Measurements from ENCODE around the gene TDRD6. TPM values are rescaled to one million over a fixed set of nuclear protein-coding genes. Genes with fewer than 3 reads are reported as not detected.

Gene TDRD6
- total and polyA plus RNA-seq, 5 donors from 2014 or later, result not detected

GRCh38 chr6:46651006-46651405, 36.7 kb upstream of the TDRD6 start:
- no peaks in the 10 kb centered on the region for H3K36me3 ChIP-seq (ENCODE audit: control insufficient read depth, insufficient read depth, low read length)
- ATAC-seq (ENCODE audit: low read depth in 2 of 2) (no peak), DNase-seq (no peak)
- H3K27me3 ChIP-seq (ENCODE audit: control insufficient read depth, insufficient read depth, low read length), result peaks cover 14% of the 10 kb centered on the region
- peaks cover 5 to 16% (median 13%) of the 10 kb centered on the region in 4 donors for H3K4me1 Mint-ChIP-seq
- H3K9me3 ChIP-seq (ENCODE audit: control insufficient read depth in 2 of 2, low read length in 2 of 2), result no peaks in the 10 kb centered on the region
- no peak overlapping the region for H3K4me3 Mint-ChIP-seq
- no peak overlapping the region for H3K27ac ChIP-seq (ENCODE audit: insufficient read depth, low read length, poor library complexity, severe bottlenecking)
- H3K9me3 Mint-ChIP-seq, result peaks cover 0 to 5% (median 0%) of the 10 kb centered on the region in 7 donors
- peaks cover 15% of the 10 kb centered on the region for H3K4me1 ChIP-seq (ENCODE audit: control insufficient read depth, insufficient read depth, low read length, poor library complexity, severe bottlenecking)
- H3K36me3 Mint-ChIP-seq, result no peaks in the 10 kb centered on the region
- no peak overlapping the region for H3K27ac Mint-ChIP-seq
- H3K4me3 ChIP-seq (ENCODE audit: low read depth, low read length), result no peak overlapping the region
- H3K27me3 Mint-ChIP-seq, result peaks cover 53% of the 10 kb centered on the region

- DNase-seq (no peak), ATAC-seq (ENCODE audit: low read depth in 2 of 2) (no peak)
- Mint-ChIP-seq H3K36me3 (no peaks in the 10 kb centered on the region), H3K4me1 (peaks cover 5 to 16% (median 13%) of the 10 kb centered on the region in 4 donors), H3K4me3 (peak overlapping the region; percentile 40 to 92 (median 88)), H3K27me3 (peaks cover 53% of the 10 kb centered on the region), H3K27ac (no peak overlapping the region), H3K9me3 (peaks cover 0 to 5% (median 0%) of the 10 kb centered on the region in 7 donors)
- H3K4me1 ChIP-seq (ENCODE audit: control insufficient read depth, insufficient read depth, low read length, poor library complexity, severe bottlenecking), result peaks cover 15% of the 10 kb centered on the region
- no peaks in the 10 kb centered on the region for H3K9me3 ChIP-seq (ENCODE audit: control insufficient read depth in 2 of 2, low read length in 2 of 2)
- H3K27ac ChIP-seq (ENCODE audit: insufficient read depth, low read length, poor library complexity, severe bottlenecking), result no peak overlapping the region
- no peaks in the 10 kb centered on the region for H3K36me3 ChIP-seq (ENCODE audit: control insufficient read depth, insufficient read depth, low read length)
- no peak overlapping the region for H3K4me3 ChIP-seq (ENCODE audit: low read depth, low read length)
- H3K27me3 ChIP-seq (ENCODE audit: control insufficient read depth, insufficient read depth, low read length), result peaks cover 14% of the 10 kb centered on the region
These were observed 35.9 kb upstream of the TDRD6 start for GRCh38 chr6:46651816-46652215.

- ATAC-seq (ENCODE audit: low read depth in 2 of 2), result no peak
- no peaks in the 10 kb centered on the region for H3K9me3 ChIP-seq (ENCODE audit: control insufficient read depth in 2 of 2, low read length in 2 of 2)
- H3K36me3 Mint-ChIP-seq, result no peaks in the 10 kb centered on the region
- peaks cover 14% of the 10 kb centered on the region for H3K27me3 ChIP-seq (ENCODE audit: control insufficient read depth, insufficient read depth, low read length)
- H3K4me3 ChIP-seq (ENCODE audit: low read depth, low read length), result peak overlapping the region; percentile 56
- H3K9me3 Mint-ChIP-seq, result peaks cover 0 to 5% (median 0%) of the 10 kb centered on the region in 7 donors
- H3K27me3 Mint-ChIP-seq, result peaks cover 53% of the 10 kb centered on the region
- H3K4me1 ChIP-seq (ENCODE audit: control insufficient read depth, insufficient read depth, low read length, poor library complexity, severe bottlenecking), result peaks cover 15% of the 10 kb centered on the region
- H3K4me3 Mint-ChIP-seq, result peak overlapping the region; percentile 40 to 92 (median 88)
- H3K27ac ChIP-seq (ENCODE audit: insufficient read depth, low read length, poor library complexity, severe bottlenecking), result no peak overlapping the region
- H3K36me3 ChIP-seq (ENCODE audit: control insufficient read depth, insufficient read depth, low read length), result no peaks in the 10 kb centered on the region
- H3K4me1 Mint-ChIP-seq, result peaks cover 5 to 16% (median 13%) of the 10 kb centered on the region in 4 donors
- no peak overlapping the region for H3K27ac Mint-ChIP-seq
- no peak for DNase-seq
These were observed 35.5 kb upstream of the TDRD6 start for GRCh38 chr6:46652232-46652602.

- DNase-seq (peak; percentile 51 to 82 (median 63)), ATAC-seq (ENCODE audit: low read depth in 2 of 2) (peak; percentile 93 to 94)
- Mint-ChIP-seq H3K9me3 (peaks cover 0 to 5% (median 0%) of the 10 kb centered on the region in 7 donors), H3K4me1 (peaks cover 5 to 16% (median 13%) of the 10 kb centered on the region in 4 donors), H3K36me3 (no peaks in the 10 kb centered on the region), H3K4me3 (peak within 1 kb of the TSS; percentile 85 to 92 (median 88)), H3K27me3 (peaks cover 53% of the 10 kb centered on the region), H3K27ac (peak within 1 kb of the TSS in 1 of 3 donors; percentile 32)
- Histone ChIP-seq H3K9me3 (ENCODE audit: control insufficient read depth in 2 of 2, low read length in 2 of 2) (no peaks in the 10 kb centered on the region), H3K36me3 (ENCODE audit: control insufficient read depth, insufficient read depth, low read length) (no peaks in the 10 kb centered on the region), H3K27me3 (ENCODE audit: control insufficient read depth, insufficient read depth, low read length) (peaks cover 14% of the 10 kb centered on the region), H3K4me1 (ENCODE audit: control insufficient read depth, insufficient read depth, low read length, poor library complexity, severe bottlenecking) (peaks cover 15% of the 10 kb centered on the region), H3K4me3 (ENCODE audit: low read depth, low read length) (peak within 1 kb of the TSS; percentile 56), H3K27ac (ENCODE audit: insufficient read depth, low read length, poor library complexity, severe bottlenecking) (no peak within 1 kb of the TSS)
These were observed 34.9 kb upstream of the TDRD6 start, which contains the start of the genes CYP39A1 and SLC25A27 for GRCh38 chr6:46652603-46653438. Gene CYP39A1 (minus strand): TSS chr6:46652818. CDS start chr6:46652582, 236 bp downstream. Gene SLC25A27 (plus strand): TSS chr6:46652975. CDS start chr6:46653193, 218 bp downstream.

GRCh38 chr6:46653439-46654195, 34.1 kb upstream of the TDRD6 start:
- peak overlapping the region in 1 of 3 donors; percentile 32 for H3K27ac Mint-ChIP-seq
- no peaks in the 10 kb centered on the region for H3K36me3 Mint-ChIP-seq
- Histone ChIP-seq H3K4me1 (ENCODE audit: control insufficient read depth, insufficient read depth, low read length, poor library complexity, severe bottlenecking) (peaks cover 15% of the 10 kb centered on the region), H3K27me3 (ENCODE audit: control insufficient read depth, insufficient read depth, low read length) (peaks cover 14% of the 10 kb centered on the region), H3K36me3 (ENCODE audit: control insufficient read depth, insufficient read depth, low read length) (no peaks in the 10 kb centered on the region), H3K9me3 (ENCODE audit: control insufficient read depth in 2 of 2, low read length in 2 of 2) (no peaks in the 10 kb centered on the region), H3K4me3 (ENCODE audit: low read depth, low read length) (peak overlapping the region; percentile 49), H3K27ac (ENCODE audit: insufficient read depth, low read length, poor library complexity, severe bottlenecking) (no peak overlapping the region)
- peak overlapping the region; percentile 51 to 89 (median 86) for H3K4me3 Mint-ChIP-seq
- DNase-seq (no peak), ATAC-seq (ENCODE audit: low read depth in 2 of 2) (no peak)
- H3K27me3 Mint-ChIP-seq, result peaks cover 56% of the 10 kb centered on the region
- H3K9me3 Mint-ChIP-seq, result peaks cover 0 to 5% (median 0%) of the 10 kb centered on the region in 7 donors
- H3K4me1 Mint-ChIP-seq, result peaks cover 5 to 16% (median 13%) of the 10 kb centered on the region in 4 donors

- Mint-ChIP-seq H3K27me3 (peaks cover 51% of the 10 kb centered on the region), H3K27ac (no peak overlapping the region), H3K4me1 (peaks cover 5 to 16% (median 13%) of the 10 kb centered on the region in 4 donors), H3K4me3 (no peak overlapping the region), H3K36me3 (no peaks in the 10 kb centered on the region), H3K9me3 (peaks cover 0 to 2% (median 0%) of the 10 kb centered on the region in 7 donors)
- DNase-seq (no peak), ATAC-seq (ENCODE audit: low read depth in 2 of 2) (no peak)
- peaks cover 13% of the 10 kb centered on the region for H3K27me3 ChIP-seq (ENCODE audit: control insufficient read depth, insufficient read depth, low read length)
- no peak overlapping the region for H3K27ac ChIP-seq (ENCODE audit: insufficient read depth, low read length, poor library complexity, severe bottlenecking)
- H3K4me3 ChIP-seq (ENCODE audit: low read depth, low read length), result no peak overlapping the region
- peaks cover 15% of the 10 kb centered on the region for H3K4me1 ChIP-seq (ENCODE audit: control insufficient read depth, insufficient read depth, low read length, poor library complexity, severe bottlenecking)
- H3K9me3 ChIP-seq (ENCODE audit: control insufficient read depth in 2 of 2, low read length in 2 of 2), result no peaks in the 10 kb centered on the region
- no peaks in the 10 kb centered on the region for H3K36me3 ChIP-seq (ENCODE audit: control insufficient read depth, insufficient read depth, low read length)
These were observed 31.9 kb upstream of the TDRD6 start for GRCh38 chr6:46655803-46656202.

- Histone ChIP-seq H3K36me3 (ENCODE audit: control insufficient read depth, insufficient read depth, low read length) (no peaks in the 10 kb centered on the region), H3K27ac (ENCODE audit: insufficient read depth, low read length, poor library complexity, severe bottlenecking) (no peak overlapping the region), H3K9me3 (ENCODE audit: control insufficient read depth in 2 of 2, low read length in 2 of 2) (no peaks in the 10 kb centered on the region), H3K27me3 (ENCODE audit: control insufficient read depth, insufficient read depth, low read length) (peaks cover 11% of the 10 kb centered on the region), H3K4me1 (ENCODE audit: control insufficient read depth, insufficient read depth, low read length, poor library complexity, severe bottlenecking) (peaks cover 9% of the 10 kb centered on the region), H3K4me3 (ENCODE audit: low read depth, low read length) (no peak overlapping the region)
- Mint-ChIP-seq H3K4me3 (no peak overlapping the region), H3K9me3 (peaks cover 0 to 2% (median 0%) of the 10 kb centered on the region in 7 donors), H3K27me3 (peaks cover 35% of the 10 kb centered on the region), H3K36me3 (no peaks in the 10 kb centered on the region), H3K4me1 (peaks cover 5 to 9% (median 6%) of the 10 kb centered on the region in 4 donors), H3K27ac (no peak overlapping the region)
- DNase-seq, result no peak
- no peak for ATAC-seq (ENCODE audit: low read depth in 2 of 2)
These were observed 30.0 kb upstream of the TDRD6 start for GRCh38 chr6:46657642-46658041.

Measured in CD4-positive, CD25-positive, alpha-beta regulatory T cell (primary cell).